ENCODE data around the gene TMEM201.
"Not testable (repeated sequence)": the region's sequence is repeated elsewhere in the genome, so short reads cannot be mapped to it uniquely, and the experiment has no call there.

The TMEM201 gene

GRCh38 chr1:9588551-9589143, at the start of gene TMEM201:
Gene TMEM201, plus strand, starts transcription at chr1:9588911. Its CDS starts 20 bp downstream, at chr1:9588931.
- DNase-seq (ENCODE audit: low read depth in 2 of 2, low spot score in 1 of 2) = peak; percentile 81 to 85

- DNase-seq (ENCODE audit: low read depth in 2 of 2, low spot score in 1 of 2) = peak; percentile 94 to 97
Measured at GRCh38 chr1:9539165-9539828, 49.4 kb upstream of the TMEM201 start, which contains the start of gene SLC25A33. Gene SLC25A33, plus strand, starts transcription at chr1:9539465. Its CDS starts 227 bp downstream, at chr1:9539692.

GRCh38 chr1:9539829-9540550, 48.7 kb upstream of the TMEM201 start:
- DNase-seq (ENCODE audit: low read depth in 2 of 2, low spot score in 1 of 2) = peak in 1 of 2 donors; percentile 33

GRCh38 chr1:9542430-9542829, 46.3 kb upstream of the TMEM201 start:
- DNase-seq (ENCODE audit: low read depth in 2 of 2, low spot score in 1 of 2) = no peak

- DNase-seq (ENCODE audit: low read depth in 2 of 2, low spot score in 1 of 2) = no peak
Measured at GRCh38 chr1:9544926-9545325, 43.8 kb upstream of the TMEM201 start.

GRCh38 chr1:9549955-9550546, 38.7 kb upstream of the TMEM201 start:
- DNase-seq (ENCODE audit: low read depth in 2 of 2, low spot score in 1 of 2) = no peak

- DNase-seq (ENCODE audit: low read depth in 2 of 2, low spot score in 1 of 2) = no peak
Measured at GRCh38 chr1:9551984-9552383, 36.7 kb upstream of the TMEM201 start.

GRCh38 chr1:9553736-9554144, 35.0 kb upstream of the TMEM201 start:
- DNase-seq (ENCODE audit: low read depth in 2 of 2, low spot score in 1 of 2) = no peak

- DNase-seq (ENCODE audit: low read depth in 2 of 2, low spot score in 1 of 2) = no peak
Measured at GRCh38 chr1:9555942-9556341, 32.8 kb upstream of the TMEM201 start.

- DNase-seq (ENCODE audit: low read depth in 2 of 2, low spot score in 1 of 2) = no peak
Measured at GRCh38 chr1:9557624-9558023, 31.1 kb upstream of the TMEM201 start.

- no peak for DNase-seq (ENCODE audit: low read depth in 2 of 2, low spot score in 1 of 2)
Measured at GRCh38 chr1:9558271-9558945, 30.3 kb upstream of the TMEM201 start.

- no peak for DNase-seq (ENCODE audit: low read depth in 2 of 2, low spot score in 1 of 2)
Measured at GRCh38 chr1:9558946-9559545, 29.7 kb upstream of the TMEM201 start.

GRCh38 chr1:9559673-9560072, 29.0 kb upstream of the TMEM201 start:
- no peak for DNase-seq (ENCODE audit: low read depth in 2 of 2, low spot score in 1 of 2)

GRCh38 chr1:9560090-9560489, 28.6 kb upstream of the TMEM201 start:
- DNase-seq (ENCODE audit: low read depth in 2 of 2, low spot score in 1 of 2) = not testable (repeated sequence)

- DNase-seq (ENCODE audit: low read depth in 2 of 2, low spot score in 1 of 2) = no peak
Measured at GRCh38 chr1:9561429-9561828, 27.3 kb upstream of the TMEM201 start.

- DNase-seq (ENCODE audit: low read depth in 2 of 2, low spot score in 1 of 2) = no peak
Measured at GRCh38 chr1:9569267-9569666, 19.4 kb upstream of the TMEM201 start.

GRCh38 chr1:9570886-9571529, 17.7 kb upstream of the TMEM201 start:
- DNase-seq (ENCODE audit: low read depth in 2 of 2, low spot score in 1 of 2) = not testable (repeated sequence)

- no peak for DNase-seq (ENCODE audit: low read depth in 2 of 2, low spot score in 1 of 2)
Measured at GRCh38 chr1:9573723-9574122, 15.0 kb upstream of the TMEM201 start.

- DNase-seq (ENCODE audit: low read depth in 2 of 2, low spot score in 1 of 2) = no peak
Measured at GRCh38 chr1:9575486-9575885, 13.2 kb upstream of the TMEM201 start.

- no peak for DNase-seq (ENCODE audit: low read depth in 2 of 2, low spot score in 1 of 2)
Measured at GRCh38 chr1:9576903-9577302, 11.8 kb upstream of the TMEM201 start.

Data from stimulated activated CD8-positive, alpha-beta memory T cell treated with anti-CD3 and anti-CD28 coated beads, Interleukin-4, amount 100 ng/mL, for 4 hours (primary cell).